ENCODE data around the gene MARK2.

The MARK2 gene

DNA sequence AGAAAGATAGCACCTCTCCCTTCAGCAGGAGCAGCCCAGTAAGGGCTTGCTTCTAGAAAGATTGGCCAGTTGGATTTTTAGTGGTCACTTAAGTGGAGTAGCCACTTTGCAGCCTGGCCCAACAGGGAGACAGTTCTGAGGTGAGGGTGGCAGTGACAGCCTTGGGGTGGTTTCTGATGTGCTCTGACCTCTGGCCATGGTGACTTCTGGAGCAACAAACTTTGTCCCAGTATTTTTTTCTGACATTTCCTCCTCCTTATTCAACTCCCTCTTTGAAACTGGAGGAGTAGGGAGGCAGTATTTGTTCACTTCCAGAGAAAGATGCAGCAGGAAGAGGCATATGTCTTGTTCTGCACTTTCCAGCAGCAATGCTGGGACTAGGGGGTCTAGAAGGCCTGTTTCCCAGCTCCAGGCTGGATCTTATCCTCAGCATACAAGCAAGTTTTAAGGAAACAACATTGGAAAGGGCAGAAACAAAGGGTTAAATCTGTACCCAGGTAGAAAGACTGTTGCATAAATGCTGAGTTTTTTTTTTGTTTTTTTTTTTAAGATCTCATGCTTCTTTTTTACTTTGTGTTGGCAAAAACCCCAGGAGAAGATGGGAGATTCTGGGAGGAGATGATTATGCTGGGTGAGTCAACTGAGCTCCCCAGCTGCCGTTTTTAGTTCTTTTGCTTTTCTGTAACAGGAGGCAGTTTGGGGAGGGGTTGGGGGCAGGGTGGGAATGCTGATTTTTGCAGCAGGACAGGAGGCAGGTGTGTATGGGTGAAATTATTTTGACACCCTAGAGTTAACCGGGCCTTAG is 40.9 kb downstream of the MARK2 start:
- H3K4me1 ChIP-seq (ENCODE audit: control insufficient read depth, insufficient read depth, low read length): peaks cover 3% of the 10 kb centered on the region; the same call in 1 of the 2 replicates
- no peak overlapping the region for H3K27ac ChIP-seq (ENCODE audit: low read length)
- DNase-seq (ENCODE audit: low read depth, low spot score): no peak
- no peak overlapping the region for H3K4me3 ChIP-seq (ENCODE audit: low read length)
- no peaks in the 10 kb centered on the region for H3K36me3 ChIP-seq (ENCODE audit: control insufficient read depth, insufficient read depth, low read length)
- H3K9me3 ChIP-seq (ENCODE audit: control insufficient read depth, insufficient read depth, low read length): no peaks in the 10 kb centered on the region
- H3K27me3 ChIP-seq (ENCODE audit: control insufficient read depth, insufficient read depth, low read length): no peaks in the 10 kb centered on the region
- no CpG with 5 or more reads among the region's 2 CpGs for WGBS (ENCODE audit: insufficient coverage, insufficient read length)

DNA sequence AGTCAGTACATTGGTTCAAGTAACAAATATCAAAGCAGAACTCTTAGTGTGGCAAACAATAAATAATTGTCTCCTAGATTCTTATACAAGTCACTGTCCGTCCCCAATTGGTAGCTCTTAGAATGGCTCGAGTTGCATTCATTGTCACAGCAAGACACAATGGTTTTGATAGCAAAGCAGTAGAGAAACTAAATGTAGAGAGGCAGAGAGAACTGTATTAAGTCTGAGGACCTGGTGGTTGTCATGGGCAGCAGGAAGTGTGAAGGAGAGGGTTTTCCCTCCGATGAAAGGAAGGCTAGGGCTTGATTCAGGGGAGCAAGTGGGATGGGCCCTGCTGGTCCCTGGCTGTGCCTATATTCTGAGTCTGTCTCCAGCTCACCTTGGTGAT is 41.5 kb downstream of the MARK2 start:
- Histone ChIP-seq H3K9me3 (ENCODE audit: control insufficient read depth, insufficient read depth, low read length) (no peaks in the 10 kb centered on the region), H3K36me3 (ENCODE audit: control insufficient read depth, insufficient read depth, low read length) (no peaks in the 10 kb centered on the region), H3K27ac (ENCODE audit: low read length) (no peak overlapping the region), H3K4me3 (ENCODE audit: low read length) (no peak overlapping the region), H3K27me3 (ENCODE audit: control insufficient read depth, insufficient read depth, low read length) (no peaks in the 10 kb centered on the region), H3K4me1 (ENCODE audit: control insufficient read depth, insufficient read depth, low read length) (peaks cover 3% of the 10 kb centered on the region; the same call in 1 of the 2 replicates)
- DNase-seq (ENCODE audit: low read depth, low spot score): no peak
- no CpG with 5 or more reads among the region's 3 CpGs for WGBS (ENCODE audit: insufficient coverage, insufficient read length)

DNA sequence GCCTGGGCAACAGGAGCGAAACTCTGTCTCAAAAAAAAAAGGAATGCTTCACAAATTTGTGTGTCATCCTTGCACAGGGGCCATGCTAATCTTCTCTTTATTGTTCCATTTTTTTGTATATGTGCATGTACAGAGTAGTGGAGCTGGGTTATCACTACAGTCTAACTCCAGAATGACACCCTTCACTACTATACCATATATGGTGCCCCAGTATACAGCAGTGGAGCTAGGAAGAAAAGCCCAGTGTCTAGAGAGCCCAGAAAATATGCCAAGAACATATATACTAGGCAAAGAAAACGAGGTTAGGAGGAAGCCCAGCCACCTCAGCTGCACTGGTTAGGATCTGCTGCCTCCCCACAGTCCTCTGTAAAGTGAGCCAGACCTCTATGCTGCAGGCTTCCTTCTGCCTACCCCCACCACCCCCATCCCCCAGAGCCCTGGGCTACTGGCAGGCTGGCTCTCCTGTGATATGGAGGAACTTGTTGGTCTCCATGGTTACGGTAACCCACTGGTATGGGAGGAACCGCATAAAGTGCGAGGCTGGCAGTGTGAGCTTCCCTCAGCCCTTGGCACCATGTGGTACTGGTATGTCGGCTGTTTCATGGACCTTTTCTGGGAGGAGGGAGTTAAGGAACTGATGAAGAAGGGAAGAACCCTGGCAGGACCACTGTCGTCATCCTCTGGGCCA is 43.8 kb downstream of the MARK2 start:
- Histone ChIP-seq H3K27ac (ENCODE audit: low read length) (no peak overlapping the region), H3K4me3 (ENCODE audit: low read length) (no peak overlapping the region)

DNA sequence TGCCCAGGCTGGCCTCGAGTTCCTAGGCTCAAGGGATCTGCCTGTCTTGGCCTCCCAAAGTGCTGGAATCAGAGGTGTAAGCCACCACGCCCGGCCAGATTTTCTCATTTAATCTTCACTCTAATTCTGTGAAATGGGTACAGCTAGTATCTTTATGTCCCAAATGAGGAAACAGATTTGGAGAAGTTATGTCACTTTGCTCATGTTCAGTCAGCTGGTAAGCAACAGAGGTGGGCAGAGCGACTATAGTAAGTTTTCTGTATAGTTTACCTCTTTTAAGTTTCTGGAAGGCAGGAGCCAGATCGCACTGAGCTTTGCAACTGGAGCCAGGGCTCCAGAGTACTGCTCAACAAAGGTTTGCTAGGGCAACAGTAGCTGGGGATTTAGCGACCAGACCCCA is 44.9 kb downstream of the MARK2 start:
- H3K27ac ChIP-seq (ENCODE audit: low read length): no peak overlapping the region
- no peak for DNase-seq (ENCODE audit: low read depth, low spot score)
- no peaks in the 10 kb centered on the region for H3K36me3 ChIP-seq (ENCODE audit: control insufficient read depth, insufficient read depth, low read length)
- no peaks in the 10 kb centered on the region for H3K27me3 ChIP-seq (ENCODE audit: control insufficient read depth, insufficient read depth, low read length)
- H3K9me3 ChIP-seq (ENCODE audit: control insufficient read depth, insufficient read depth, low read length): no peaks in the 10 kb centered on the region
- no CpG with 5 or more reads among the region's 6 CpGs for WGBS (ENCODE audit: insufficient coverage, insufficient read length)
- peaks cover 15% of the 10 kb centered on the region for H3K4me1 ChIP-seq (ENCODE audit: control insufficient read depth, insufficient read depth, low read length)
- no peak overlapping the region for H3K4me3 ChIP-seq (ENCODE audit: low read length)

More for the DNA sequence above, 43.8 kb downstream of the MARK2 start:
- H3K9me3 ChIP-seq (ENCODE audit: control insufficient read depth, insufficient read depth, low read length): no peaks in the 10 kb centered on the region
- peaks cover 9% of the 10 kb centered on the region; the same call in 1 of the 2 replicates for H3K4me1 ChIP-seq (ENCODE audit: control insufficient read depth, insufficient read depth, low read length)
- no CpG with 5 or more reads among the region's 7 CpGs for WGBS (ENCODE audit: insufficient coverage, insufficient read length)
- H3K36me3 ChIP-seq (ENCODE audit: control insufficient read depth, insufficient read depth, low read length): no peaks in the 10 kb centered on the region
- no peaks in the 10 kb centered on the region for H3K27me3 ChIP-seq (ENCODE audit: control insufficient read depth, insufficient read depth, low read length)
- no peak for DNase-seq (ENCODE audit: low read depth, low spot score)

DNA sequence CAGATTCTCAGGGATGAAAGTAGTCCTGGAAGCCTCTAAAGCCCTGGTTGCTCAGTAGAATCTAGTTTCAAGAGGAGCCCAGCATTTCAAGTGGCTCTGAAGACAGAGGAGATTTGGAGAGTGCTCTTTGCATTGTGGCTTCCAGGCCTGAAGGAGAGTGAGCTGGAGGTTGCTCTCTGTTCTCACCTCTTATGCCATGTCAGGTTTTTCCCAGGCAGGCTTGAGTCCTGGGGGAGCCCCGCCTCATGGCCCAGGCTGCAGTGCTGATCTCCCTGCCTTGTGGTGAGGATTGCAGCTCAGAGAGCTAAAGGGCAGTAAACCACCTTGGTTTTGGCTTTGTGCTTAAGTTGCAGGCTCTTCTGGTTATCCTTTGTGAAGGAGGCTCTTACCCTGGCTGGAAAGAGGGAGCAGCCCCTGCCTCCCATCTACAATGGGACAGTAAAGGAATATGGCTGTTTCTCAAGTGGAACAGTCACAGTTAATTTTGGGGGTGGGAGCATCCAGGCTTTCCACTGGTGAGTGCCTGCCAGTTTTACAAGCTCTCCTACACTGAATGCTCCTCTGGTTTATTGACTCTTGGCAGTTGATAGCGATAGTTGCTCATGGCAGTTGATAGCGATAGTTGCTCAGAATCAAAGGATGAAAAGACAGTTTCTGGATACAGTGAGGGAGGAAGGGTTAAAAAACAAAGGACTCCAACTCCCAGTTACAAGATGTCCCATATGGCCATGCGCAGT is 45.5 kb downstream of the MARK2 start:
- no peak overlapping the region for H3K4me3 ChIP-seq (ENCODE audit: low read length)
- no CpG with 5 or more reads among the region's 4 CpGs for WGBS (ENCODE audit: insufficient coverage, insufficient read length)
- H3K27ac ChIP-seq (ENCODE audit: low read length): no peak overlapping the region
- no peaks in the 10 kb centered on the region for H3K36me3 ChIP-seq (ENCODE audit: control insufficient read depth, insufficient read depth, low read length)
- H3K9me3 ChIP-seq (ENCODE audit: control insufficient read depth, insufficient read depth, low read length): no peaks in the 10 kb centered on the region
- H3K4me1 ChIP-seq (ENCODE audit: control insufficient read depth, insufficient read depth, low read length): peaks cover 18% of the 10 kb centered on the region
- H3K27me3 ChIP-seq (ENCODE audit: control insufficient read depth, insufficient read depth, low read length): no peaks in the 10 kb centered on the region
- no peak for DNase-seq (ENCODE audit: low read depth, low spot score)

DNA sequence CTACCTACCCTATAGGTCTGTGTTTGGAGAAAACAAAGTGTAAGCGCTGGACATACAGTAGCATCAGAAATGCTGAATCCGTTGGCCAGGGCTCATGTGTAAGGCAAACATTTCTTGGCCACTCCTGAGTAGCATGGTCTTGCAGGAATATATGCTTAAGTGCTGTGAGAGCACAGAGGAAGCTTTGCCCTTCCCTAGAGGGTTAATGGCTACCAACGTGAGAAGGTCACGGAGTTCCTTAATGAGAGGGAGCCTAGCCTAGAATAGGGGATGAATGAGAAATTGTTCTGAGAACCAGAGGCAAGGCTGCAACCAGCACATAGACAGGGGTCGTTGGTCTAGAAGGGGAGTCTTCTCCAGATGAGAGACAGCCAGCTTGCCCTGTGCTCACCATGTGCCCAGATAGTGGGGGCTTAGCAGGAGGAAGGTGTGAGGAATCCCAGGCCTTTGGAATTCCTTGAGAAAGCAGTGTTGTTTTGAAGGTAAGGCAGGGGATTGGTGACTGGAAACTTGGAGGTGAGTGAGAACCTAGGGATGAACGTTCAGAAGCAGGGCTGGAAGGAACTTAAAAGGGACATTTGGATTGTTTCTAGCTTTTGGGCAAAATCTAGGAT is 48.6 kb downstream of the MARK2 start:
- Histone ChIP-seq H3K27me3 (ENCODE audit: control insufficient read depth, insufficient read depth, low read length) (no peaks in the 10 kb centered on the region), H3K4me1 (ENCODE audit: control insufficient read depth, insufficient read depth, low read length) (peaks cover 15% of the 10 kb centered on the region), H3K36me3 (ENCODE audit: control insufficient read depth, insufficient read depth, low read length) (no peaks in the 10 kb centered on the region), H3K9me3 (ENCODE audit: control insufficient read depth, insufficient read depth, low read length) (no peaks in the 10 kb centered on the region), H3K4me3 (ENCODE audit: low read length) (no peak overlapping the region), H3K27ac (ENCODE audit: low read length) (no peak overlapping the region)
- WGBS (ENCODE audit: insufficient coverage, insufficient read length): no CpG with 5 or more reads among the region's 6 CpGs
- DNase-seq (ENCODE audit: low read depth, low spot score): no peak

DNA sequence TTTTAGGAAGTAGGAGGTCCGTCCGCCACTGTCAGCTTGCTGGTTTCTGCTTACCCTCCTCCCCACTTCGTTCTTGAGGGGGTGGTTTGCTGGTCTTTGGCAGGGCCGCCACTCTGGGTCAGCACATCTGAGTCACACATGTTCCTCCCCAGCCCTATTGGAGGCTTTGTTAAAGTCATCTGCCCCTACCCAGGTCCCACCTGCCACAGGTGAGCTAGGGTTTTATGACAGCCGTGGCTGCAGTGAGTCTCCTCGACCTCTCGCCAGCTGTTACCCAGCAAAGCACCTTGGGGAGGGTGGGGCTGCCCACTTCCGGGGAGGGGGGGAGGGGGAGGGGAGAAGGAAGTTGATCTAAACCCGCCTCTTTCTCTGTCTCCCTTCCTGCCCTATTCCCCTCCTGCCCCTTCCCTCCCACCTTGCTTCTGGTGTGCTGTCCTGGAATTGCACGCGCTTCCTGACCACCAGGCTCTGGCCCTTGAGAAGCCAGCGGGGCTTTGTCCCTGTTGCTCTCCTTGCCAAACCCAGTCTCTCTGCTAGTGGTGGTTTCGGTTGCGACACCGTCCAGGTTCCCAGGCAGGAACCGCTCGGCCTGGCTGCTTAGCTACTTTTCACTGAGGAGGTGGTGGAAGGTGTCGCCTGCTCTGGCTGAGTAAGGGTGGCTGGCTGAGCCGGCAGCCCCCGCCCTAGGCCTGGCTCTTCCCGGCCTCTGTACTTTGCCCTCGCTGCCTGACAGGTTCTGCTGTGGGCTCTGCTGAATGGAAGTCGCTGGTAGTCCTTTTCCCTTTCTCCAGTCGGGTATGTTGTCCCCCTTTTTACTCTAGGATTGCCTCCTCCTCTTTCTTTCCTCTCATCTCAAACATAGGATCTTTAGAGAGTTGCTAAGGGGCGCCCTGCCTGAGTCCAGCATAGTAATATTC is 49.5 kb downstream of the MARK2 start:
- H3K9me3 ChIP-seq (ENCODE audit: control insufficient read depth, insufficient read depth, low read length): no peaks in the 10 kb centered on the region
- no peak for DNase-seq (ENCODE audit: low read depth, low spot score)
- H3K27ac ChIP-seq (ENCODE audit: low read length): no peak overlapping the region
- no CpG with 5 or more reads among the region's 25 CpGs for WGBS (ENCODE audit: insufficient coverage, insufficient read length)
- no peak overlapping the region for H3K4me3 ChIP-seq (ENCODE audit: low read length)
- H3K36me3 ChIP-seq (ENCODE audit: control insufficient read depth, insufficient read depth, low read length): no peaks in the 10 kb centered on the region
- no peaks in the 10 kb centered on the region for H3K27me3 ChIP-seq (ENCODE audit: control insufficient read depth, insufficient read depth, low read length)
- peaks cover 15% of the 10 kb centered on the region for H3K4me1 ChIP-seq (ENCODE audit: control insufficient read depth, insufficient read depth, low read length)

DNA sequence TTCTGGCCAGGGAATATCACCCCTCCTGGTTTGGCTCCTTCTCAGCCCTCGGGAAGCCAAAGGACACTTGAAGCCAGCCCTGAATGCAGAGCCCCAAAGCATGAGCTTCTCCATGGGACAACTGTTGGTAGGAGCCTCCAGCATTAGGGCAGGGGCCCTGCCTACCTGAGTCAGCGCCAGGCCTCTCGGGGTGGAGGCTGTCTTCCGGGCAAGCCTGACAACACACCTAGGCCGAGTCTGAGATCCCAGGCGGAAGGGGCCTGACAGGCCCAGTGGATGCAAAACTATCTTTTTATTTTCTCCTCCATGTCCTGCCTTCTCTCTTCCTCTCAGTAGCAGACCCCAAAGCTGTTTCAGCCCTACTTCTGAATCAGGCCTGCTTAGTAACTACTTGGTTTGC is 50.4 kb downstream of the MARK2 start:
- H3K4me1 ChIP-seq (ENCODE audit: control insufficient read depth, insufficient read depth, low read length): peaks cover 15% of the 10 kb centered on the region
- no peaks in the 10 kb centered on the region for H3K9me3 ChIP-seq (ENCODE audit: control insufficient read depth, insufficient read depth, low read length)
- no peak overlapping the region for H3K4me3 ChIP-seq (ENCODE audit: low read length)
- H3K27ac ChIP-seq (ENCODE audit: low read length): no peak overlapping the region
- H3K36me3 ChIP-seq (ENCODE audit: control insufficient read depth, insufficient read depth, low read length): no peaks in the 10 kb centered on the region
- no CpG with 5 or more reads among the region's 6 CpGs for WGBS (ENCODE audit: insufficient coverage, insufficient read length)
- DNase-seq (ENCODE audit: low read depth, low spot score): no peak
- no peaks in the 10 kb centered on the region for H3K27me3 ChIP-seq (ENCODE audit: control insufficient read depth, insufficient read depth, low read length)

DNA sequence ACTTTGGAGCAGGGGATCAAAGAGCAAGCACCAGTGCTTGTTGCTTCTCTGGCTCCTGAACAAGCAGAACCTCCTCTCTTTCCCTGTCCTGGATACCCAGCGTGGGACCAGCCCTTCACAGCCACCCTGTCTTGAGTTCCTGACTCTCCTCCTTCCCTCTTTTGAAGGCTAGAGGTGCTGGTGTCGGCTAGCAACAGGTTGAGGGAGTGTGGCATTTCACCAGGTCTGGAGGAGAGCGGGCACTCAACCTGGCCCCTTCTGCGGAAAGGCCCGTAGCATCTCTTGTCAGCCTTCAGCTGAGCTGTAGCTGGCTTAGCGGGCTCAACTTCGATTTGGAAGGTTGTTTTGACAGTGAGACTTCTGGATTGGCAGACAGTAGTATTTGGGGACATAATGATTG is 51.5 kb downstream of the MARK2 start:
- no peak overlapping the region for H3K27ac ChIP-seq (ENCODE audit: low read length)
- 0 out of 2 replicates have a peak, but pooled peaks cover 3% of the 10 kb centered on the region for H3K36me3 ChIP-seq (ENCODE audit: control insufficient read depth, insufficient read depth, low read length)
- WGBS (ENCODE audit: insufficient coverage, insufficient read length): no CpG with 5 or more reads among the region's 7 CpGs
- H3K4me1 ChIP-seq (ENCODE audit: control insufficient read depth, insufficient read depth, low read length): peaks cover 15% of the 10 kb centered on the region
- no peaks in the 10 kb centered on the region for H3K27me3 ChIP-seq (ENCODE audit: control insufficient read depth, insufficient read depth, low read length)
- DNase-seq (ENCODE audit: low read depth, low spot score): no peak
- H3K9me3 ChIP-seq (ENCODE audit: control insufficient read depth, insufficient read depth, low read length): no peaks in the 10 kb centered on the region
- no peak overlapping the region for H3K4me3 ChIP-seq (ENCODE audit: low read length)

All from iPS DF 6.9 (cell line).